VCaP (cell line): Measurements from ENCODE around the gene NR3C2.

Experiments
- H3K27ac ChIP-seq: fragments of 450-650 bp; 2 replicates; pipeline ENCODE4 v1.5.1; 2017
- TF ChIP-seq, protein P1 (sequence below): fragments of 450-650 bp; conservative IDR thresholded peaks from 2 replicates; pipeline ENCODE4 v1.5.1; 2017; ENCODE audit warnings: mild to moderate bottlenecking, moderate library complexity

NR3C2 gene

DNA sequence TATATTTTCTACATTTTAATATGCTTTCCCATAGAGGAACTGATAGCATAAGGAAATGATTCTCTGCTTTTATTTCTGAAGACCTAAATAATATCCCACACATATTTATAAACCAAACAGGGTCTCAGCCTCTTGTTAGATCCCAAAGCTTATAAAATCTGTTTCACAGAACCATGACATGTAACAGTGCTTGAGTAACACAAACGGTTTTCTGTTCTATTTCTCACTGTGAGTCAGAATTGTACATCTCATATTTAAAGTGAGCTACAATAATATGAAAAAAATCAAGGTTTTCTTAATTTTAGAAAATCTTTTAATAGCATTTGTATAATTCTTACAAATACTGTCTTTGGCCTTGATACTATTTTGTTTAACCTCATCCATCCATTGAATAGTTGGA is 51.2 kb downstream of the NR3C2 start:
- TF ChIP-seq, protein P1, sequence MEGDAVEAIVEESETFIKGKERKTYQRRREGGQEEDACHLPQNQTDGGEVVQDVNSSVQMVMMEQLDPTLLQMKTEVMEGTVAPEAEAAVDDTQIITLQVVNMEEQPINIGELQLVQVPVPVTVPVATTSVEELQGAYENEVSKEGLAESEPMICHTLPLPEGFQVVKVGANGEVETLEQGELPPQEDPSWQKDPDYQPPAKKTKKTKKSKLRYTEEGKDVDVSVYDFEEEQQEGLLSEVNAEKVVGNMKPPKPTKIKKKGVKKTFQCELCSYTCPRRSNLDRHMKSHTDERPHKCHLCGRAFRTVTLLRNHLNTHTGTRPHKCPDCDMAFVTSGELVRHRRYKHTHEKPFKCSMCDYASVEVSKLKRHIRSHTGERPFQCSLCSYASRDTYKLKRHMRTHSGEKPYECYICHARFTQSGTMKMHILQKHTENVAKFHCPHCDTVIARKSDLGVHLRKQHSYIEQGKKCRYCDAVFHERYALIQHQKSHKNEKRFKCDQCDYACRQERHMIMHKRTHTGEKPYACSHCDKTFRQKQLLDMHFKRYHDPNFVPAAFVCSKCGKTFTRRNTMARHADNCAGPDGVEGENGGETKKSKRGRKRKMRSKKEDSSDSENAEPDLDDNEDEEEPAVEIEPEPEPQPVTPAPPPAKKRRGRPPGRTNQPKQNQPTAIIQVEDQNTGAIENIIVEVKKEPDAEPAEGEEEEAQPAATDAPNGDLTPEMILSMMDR, result no peak
- no peak overlapping the region for H3K27ac ChIP-seq

GRCh38 chr4:148390311-148390710 is 51.9 kb downstream of the NR3C2 start:
- TF ChIP-seq, protein P1, result no peak
- H3K27ac ChIP-seq, result no peak overlapping the region

GRCh38 chr4:148380291-148380690 is 61.9 kb downstream of the NR3C2 start:
- TF ChIP-seq, protein P1, result no peak
- no peak overlapping the region for H3K27ac ChIP-seq

DNA sequence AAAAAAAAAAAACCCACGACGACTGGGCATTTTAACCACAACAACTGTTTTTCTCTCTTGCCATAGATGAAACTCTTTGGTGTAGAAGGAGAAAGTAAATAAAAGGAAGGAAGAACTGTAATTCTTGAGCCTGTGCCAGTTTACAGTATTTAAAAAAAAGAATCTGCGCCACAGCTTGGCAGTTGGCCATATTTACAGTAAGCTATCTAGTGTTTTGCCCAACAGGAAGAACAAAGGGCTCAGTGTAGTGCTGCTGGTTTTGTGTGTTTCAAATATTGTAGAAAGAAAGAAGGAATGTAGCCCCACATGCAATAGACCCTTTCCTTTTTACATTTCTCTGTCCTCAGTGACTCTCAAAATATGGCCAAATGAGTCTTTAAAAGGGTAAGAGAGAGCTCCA is 66.1 kb downstream of the NR3C2 start:
- TF ChIP-seq, protein P1, result no peak
- no peak overlapping the region; the same call in 1 of the 2 replicates for H3K27ac ChIP-seq

- H3K27ac ChIP-seq, result no peak overlapping the region
- TF ChIP-seq, protein P1, result no peak
Measured at GRCh38 chr4:148375584-148375983, 66.6 kb downstream of the NR3C2 start.

DNA sequence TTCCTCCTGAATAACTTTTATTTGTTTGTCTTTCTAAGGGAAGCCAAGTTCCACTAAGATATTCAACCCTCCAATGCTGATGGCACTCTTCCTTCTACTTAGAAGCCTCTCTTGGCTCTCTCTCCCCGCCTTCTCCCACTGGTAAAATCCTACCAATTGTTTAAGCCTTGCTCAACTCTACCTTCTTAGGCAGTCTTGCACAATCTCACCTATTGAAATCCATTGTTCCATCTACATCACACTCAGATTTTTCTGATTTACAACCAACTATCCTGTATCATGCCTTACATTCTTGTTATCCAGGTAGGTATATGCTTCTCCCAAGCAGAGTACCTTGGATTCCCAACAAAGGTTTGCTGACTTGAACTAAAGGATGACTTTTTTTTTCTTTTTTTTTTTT is 69.1 kb downstream of the NR3C2 start:
- TF ChIP-seq, protein P1, result no peak

DNA sequence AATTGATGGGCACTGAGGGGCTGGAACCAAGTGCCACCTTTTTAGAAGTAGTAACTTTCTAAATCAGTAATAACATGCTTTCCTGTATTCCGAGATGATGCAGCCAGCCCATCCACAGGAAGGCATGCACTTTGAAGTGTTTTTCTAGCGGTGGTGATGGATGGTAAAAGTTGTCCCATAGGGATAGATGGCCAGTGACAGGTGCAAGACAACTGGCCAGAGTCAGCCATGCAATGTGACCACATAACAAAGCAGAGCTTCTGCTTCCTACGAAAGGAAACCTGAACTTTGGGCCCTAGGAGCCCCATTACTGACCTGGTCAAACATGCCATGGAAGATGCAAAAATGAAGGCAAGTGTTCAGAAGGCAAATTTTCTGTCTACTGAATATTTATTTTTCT is 72.3 kb downstream of the NR3C2 start:
- TF ChIP-seq, protein P1, result no peak
- no peak overlapping the region for H3K27ac ChIP-seq

More for the DNA sequence above, 69.1 kb downstream of the NR3C2 start:
- no peak overlapping the region for H3K27ac ChIP-seq

DNA sequence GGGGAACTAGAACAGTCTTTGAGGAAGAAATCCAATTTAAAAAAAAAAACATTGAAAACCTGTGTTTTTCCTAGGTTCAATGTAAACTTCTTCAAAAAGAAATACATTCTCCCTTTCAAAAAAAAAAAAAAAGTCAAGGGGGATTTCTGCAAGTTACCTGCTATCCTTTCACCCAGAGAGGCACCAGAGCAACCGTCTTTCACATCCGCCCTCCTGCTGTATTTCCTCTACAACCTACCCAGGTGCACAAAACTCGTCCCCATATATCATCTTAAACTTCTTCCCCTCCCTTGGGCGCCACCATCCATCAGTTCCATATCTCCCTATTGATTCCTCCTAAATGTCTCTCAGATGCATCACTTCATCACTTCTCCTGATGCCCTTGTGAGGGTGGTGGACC is 74.5 kb downstream of the NR3C2 start:
- TF ChIP-seq, protein P1, result no peak
- H3K27ac ChIP-seq, result no peak overlapping the region
